Measurements from ENCODE around the gene CLDN11.

The CLDN11 gene

DNA sequence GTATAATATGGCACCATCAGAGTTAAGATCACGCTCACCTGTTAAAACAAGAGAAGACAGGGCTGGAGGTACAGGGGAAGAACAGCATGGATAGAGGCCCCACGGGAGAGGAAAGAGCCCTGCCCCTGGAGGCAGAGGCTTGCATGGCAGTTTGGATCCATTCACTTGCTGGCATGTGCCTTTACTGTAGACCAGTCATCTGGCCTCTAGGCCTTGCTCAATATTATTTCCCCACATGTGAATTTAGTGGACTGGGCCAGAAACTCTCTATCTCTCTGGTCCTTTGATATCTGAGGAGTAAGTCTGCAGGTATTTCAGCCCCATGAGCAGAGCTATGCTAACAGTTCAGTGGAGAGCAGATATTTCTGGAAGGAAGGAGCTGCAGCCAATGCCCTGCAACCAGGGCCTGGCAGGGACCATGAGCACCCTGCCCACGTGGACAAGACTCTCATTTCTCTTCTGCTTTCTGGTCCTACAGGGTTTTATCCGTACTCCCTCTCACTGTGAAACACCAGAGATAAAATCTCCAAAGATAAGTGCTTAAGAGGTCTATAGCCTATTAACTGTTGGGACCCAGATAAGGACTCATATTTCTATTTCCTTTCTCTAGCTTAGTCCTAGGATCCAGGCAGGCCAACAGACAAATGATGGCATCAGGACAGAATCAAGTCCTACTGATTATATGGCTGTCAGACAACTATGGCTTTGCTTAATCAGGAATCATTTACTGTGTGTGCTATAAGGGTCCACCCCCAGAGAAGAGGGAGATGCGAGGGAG is 65.0 kb downstream of the CLDN11 start:
- TF ChIP-seq GLI4 (tag by site-specific recombination; IDR thresholded peaks at IDR 0.05) (no peak), ZNF341 (tag by site-specific recombination; IDR thresholded peaks at IDR 0.05; ENCODE audit: low read depth) (0 out of 2 replicates have a peak, but pooled peaks have one; percentile 39)
- ChIA-PET POLR2A (no interaction called here), CTCF (interaction anchor here (0.6 to 1.4 kb wide), 2 partner anchors 9 to 390 kb away, joined by 3 to 6 read pairs; no protein-coding TSS in a partner anchor)
- no peaks in the 10 kb centered on the region for H3K9me3 ChIP-seq (ENCODE audit: control insufficient read depth, insufficient read depth, low read depth, low read length)
- no peaks in the 10 kb centered on the region for H3K4me1 ChIP-seq (ENCODE audit: control insufficient read depth, insufficient read depth, low read length)
- H3K4me3 ChIP-seq (ENCODE audit: low read depth, low read length) = no peak overlapping the region
- H3K36me3 ChIP-seq (ENCODE audit: control insufficient read depth in 2 of 2, insufficient read depth in 1 of 2, low read length in 2 of 2) = no peaks in the 10 kb centered on the region
- no peak overlapping the region for H3K27ac ChIP-seq (ENCODE audit: extremely low read depth, low read depth, low read length)

Measured in HEK293 (cell line).